EL (cell line): ENCODE data around the gene RNF44.
A peak's percentile ranks its signal among the peaks of the same experiment; 100 is the strongest.

Experiments
- DNase-seq: peaks from one replicate; pipeline ENCODE4 v3.0.0-alpha.2; 2016

Gene RNF44

DNA sequence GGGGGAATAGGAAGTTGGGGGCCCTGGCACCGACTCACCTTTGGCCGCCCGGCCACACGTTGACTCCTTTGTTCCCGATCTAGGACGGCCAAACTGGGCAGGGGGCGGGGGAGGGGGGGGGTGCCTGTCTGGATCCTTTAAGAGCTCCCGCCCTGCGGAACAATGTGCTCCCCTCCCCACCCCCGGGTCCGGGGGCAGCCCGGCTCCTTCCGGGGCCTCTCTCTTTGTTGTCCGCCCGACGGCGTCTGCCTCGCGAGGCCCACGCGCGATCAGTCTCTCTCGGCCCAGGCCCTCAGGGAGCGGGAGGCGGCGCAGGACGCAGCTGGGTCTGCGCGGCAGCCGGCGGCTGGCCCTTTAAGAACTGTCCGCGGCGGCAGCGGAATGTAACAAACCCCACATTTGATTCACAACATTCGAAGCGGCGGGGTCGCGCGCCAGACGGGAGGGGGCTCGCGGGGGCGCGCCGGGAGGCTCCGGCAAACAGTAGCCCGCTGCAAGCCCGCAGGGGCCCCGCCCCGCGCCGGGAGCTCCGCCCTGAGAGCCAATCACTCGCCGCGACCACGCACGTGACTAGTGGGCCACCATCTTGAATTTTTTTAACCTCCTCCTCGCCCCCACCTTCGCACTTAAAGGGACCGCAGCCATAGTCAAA lies at the start of gene RNF44:
Gene RNF44 (minus strand): TSS at position 501 of the 652 bp plus-strand sequence. CDS start 4,930 bp downstream, outside the sequence.
- DNase-seq = peak; percentile 98

DNA sequence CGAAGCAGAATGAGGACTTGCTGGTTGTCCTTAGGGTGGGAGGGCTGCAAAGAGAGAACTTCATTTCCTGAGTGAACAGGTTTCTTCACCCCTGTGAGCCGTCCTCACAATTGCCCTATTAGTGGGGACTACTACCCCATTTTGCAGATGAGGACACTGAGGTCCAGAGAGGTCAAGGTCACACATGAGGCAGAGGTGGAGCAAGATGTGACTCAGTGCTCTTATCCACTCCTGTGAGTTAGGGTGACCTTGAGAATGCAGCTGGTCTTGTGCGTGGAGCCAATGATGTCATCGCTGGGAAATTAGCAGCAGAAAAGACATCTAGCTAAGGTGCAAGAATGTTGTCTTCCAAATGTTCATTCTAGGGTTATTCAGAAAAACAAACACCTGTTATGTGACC lies 45.9 kb upstream of the RNF44 start:
- no peak for DNase-seq

DNA sequence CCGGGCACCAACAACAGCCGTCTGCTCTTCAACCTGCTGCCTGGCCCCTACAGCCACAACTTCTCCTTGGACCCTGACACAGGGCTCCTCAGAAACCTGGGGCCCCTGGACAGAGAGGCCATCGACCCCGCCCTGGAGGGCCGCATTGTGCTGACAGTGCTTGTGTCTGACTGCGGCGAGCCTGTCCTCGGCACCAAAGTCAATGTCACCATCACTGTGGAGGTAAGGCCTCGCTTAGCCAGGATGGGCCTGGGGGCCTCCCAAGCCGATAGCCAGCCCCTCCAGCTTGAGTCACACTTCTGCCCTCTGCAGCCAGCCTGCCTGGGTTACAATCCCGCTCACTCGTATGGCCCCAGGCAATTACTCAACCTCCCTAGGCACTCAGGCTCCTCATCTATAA lies 44.2 kb upstream of the RNF44 start:
- no peak for DNase-seq

DNA sequence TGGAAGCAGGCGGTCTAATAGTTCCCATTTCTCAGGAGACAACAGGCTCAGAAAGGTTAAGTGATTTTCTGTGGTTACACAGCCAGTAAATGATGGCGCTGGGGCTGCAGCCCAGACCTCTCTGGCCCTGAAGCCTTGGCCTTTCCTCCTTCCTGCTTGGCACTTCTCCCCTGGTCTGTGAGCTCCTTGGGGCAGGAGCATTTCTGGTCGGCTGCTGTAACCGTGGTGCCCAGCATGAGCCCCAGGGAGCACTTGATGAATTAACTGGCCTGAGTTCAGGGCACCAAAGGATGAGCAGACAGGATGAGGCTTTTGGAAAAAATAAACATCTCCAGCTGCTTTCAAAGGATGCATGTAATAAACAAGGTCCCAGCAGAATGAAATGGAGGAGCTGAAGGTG lies 42.1 kb upstream of the RNF44 start:
- no peak for DNase-seq

DNA sequence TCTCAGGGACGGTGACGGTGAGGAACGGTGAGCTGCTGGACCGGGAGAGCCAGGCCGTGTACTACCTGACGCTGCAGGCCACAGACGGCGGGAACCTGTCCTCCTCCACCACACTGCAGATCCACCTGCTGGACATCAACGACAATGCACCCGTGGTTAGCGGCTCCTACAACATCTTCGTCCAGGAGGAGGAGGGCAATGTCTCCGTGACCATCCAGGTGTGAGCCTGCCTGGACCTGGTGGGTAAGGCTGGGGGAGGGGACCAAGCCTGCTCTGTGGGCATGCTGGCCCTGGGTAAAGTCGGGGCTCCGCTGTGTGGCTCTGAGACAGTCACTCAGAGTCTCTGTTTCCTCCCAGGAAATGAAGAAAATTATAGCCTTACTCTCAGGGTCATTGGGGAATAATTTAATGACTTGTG lies 41.2 kb upstream of the RNF44 start:
- DNase-seq = peak; percentile 40

DNA sequence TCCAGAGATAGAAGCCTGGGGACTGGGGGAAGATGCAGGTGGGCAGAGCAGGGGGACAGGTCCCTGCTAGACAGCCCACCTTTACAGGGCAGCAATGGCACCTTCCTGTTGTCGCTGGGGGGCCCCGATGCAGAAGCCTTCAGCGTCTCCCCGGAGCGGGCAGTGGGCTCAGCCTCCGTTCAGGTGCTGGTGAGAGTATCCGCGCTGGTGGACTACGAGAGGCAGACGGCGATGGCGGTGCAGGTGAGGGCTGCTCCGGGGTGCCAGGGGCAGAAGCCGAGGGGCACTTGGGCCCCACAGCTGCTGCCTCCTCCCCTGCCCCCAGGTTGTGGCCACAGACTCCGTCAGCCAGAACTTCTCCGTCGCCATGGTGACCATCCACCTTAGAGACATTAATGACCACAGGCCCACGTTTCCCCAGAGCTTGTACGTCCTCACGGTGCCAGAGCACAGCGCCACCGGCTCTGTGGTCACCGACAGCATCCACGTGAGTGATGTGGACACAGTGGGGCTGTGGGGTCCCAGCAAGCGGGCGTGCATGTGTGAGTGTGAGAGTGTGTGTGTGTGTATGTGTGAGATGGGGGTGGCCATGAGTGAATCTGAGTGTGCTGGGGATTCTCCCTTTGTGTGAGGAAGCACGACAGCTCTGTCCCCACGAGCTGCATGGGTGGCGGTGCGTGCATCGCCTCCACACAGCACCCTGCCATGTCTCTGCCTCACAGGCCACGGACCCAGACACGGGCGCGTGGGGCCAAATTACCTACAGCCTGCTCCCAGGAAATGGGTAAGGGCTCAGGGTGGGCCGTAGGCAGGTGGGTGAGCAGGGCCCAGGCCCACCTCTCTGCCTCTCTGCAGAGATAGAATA lies 40.3 kb upstream of the RNF44 start:
- DNase-seq = no peak

DNA sequence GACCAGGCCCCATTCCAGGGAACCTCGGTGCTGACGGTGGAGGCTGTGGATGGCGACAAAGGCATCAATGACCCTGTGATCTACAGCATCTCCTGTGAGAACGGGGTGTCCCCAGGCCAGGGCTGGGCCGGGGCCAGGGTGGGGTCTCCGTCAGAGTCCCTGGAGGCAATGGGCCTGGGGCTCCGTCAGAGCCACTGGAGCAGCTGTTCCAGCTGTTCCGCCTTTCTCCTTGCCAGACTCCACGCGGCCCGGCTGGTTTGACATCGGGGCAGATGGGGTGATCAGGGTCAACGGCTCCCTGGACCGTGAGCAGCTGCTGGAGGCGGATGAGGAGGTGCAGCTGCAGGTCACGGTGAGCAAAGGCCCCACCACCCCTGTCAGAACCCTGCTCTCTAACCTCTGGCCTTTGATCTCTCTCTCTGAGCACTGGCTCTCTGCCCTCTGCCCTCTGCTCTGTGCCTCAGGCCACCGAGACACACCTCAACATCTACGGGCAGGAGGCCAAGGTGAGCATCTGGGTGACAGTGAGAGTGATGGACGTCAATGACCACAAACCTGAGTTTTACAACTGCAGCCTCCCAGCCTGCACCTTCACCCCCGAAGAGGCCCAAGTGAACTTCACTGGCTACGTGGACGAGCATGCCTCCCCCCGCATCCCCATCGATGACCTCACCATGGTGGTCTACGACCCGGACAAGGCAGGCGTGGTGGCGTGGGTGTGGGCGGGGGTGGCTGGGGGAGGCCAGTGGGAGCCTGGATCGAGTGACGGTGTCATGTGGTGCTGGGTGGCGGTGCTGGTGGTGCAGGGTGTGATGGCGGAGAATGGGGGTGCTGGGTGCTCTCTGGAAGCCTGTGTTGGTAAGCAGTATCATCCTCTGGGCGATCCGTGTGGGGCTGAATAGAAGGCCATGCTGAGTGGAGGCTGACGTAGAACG lies 38.6 kb upstream of the RNF44 start:
- DNase-seq = no peak

DNA sequence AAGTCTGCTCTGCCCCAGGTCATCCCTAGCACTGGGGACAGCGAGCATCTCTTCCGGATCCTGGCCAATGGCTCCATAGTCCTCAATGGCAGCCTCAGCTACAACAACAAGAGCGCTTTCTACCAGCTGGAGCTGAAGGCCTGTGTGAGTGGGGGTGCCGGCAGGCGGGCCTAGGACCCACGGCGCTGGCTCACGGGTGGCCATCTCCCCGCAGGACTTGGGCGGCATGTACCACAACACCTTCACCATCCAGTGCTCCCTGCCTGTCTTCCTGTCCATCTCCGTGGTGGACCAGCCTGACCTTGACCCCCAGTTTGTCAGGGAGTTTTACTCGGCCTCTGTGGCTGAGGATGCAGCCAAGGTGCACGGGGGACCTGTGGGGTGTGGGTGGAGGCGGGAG lies 37.9 kb upstream of the RNF44 start:
- no peak for DNase-seq

DNA sequence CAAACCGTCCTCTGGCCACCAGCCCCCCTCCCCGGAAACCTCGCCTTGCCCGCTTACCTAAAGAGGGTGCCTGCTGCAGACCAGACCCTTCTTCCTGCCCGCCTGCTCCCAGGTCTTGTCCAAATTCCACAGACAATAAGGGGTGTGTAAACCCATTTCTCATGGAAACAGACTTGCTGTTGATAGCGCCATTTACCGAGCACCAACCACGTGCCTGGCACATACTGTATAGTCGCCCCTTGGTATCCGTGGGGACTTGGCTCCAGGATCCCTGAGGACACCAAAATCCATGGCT lies 37.0 kb upstream of the RNF44 start:
- DNase-seq = no peak

DNA sequence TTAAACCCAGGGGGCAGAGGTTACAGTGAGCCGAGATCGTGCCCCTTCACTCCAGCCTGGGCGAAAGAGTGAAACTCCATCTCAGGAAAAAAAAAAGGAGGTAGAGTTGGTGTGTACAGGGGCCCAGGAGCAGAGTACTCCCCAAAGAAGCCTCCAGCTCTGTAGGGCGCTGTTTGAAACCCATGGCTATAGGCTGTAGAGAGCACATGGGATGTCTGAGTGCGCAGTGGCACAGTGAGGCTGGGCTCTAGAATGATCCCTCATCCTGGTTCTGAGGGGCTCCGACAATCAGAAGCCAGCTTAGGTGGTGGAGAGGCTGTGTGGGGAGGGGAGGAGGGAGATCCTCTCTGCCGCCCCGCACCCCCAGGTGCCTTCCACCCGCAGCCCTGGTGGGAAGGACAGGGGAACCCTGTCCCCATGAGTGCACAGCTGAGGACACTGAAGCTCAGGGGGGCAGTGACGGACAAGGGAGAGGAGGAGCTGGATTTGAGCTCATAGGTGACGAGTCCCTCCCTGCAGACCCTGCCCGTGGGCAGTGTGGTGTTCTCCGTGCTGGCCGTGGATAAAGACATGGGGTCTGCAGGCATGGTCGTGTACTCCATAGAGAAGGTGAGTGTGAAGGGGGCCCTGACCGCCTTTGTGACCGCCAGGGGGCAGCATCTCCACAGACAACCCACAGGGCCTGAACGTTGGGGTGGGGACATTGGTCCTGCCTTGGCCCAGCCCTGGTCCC lies 36.5 kb upstream of the RNF44 start:
- peak; percentile 55 for DNase-seq

DNA sequence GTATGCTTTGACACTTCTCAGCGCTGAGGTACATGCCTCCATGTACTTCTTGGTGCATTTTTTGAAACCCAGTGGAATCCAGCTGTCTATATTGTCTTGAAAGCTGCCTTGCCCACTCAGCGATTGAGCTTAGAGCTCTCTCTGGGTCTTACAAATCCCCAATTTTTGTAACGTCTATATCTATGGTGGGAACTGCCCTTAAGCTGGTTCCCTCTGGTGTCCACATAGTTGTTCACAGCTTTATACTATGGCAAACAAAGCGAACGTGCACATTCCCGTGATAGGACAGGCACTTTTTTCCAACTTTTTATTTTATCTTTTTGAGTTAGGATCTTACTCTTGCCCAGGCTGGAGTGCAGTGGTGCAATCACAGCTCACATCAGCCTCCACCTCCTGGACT lies 32.8 kb upstream of the RNF44 start:
- no peak for DNase-seq

DNA sequence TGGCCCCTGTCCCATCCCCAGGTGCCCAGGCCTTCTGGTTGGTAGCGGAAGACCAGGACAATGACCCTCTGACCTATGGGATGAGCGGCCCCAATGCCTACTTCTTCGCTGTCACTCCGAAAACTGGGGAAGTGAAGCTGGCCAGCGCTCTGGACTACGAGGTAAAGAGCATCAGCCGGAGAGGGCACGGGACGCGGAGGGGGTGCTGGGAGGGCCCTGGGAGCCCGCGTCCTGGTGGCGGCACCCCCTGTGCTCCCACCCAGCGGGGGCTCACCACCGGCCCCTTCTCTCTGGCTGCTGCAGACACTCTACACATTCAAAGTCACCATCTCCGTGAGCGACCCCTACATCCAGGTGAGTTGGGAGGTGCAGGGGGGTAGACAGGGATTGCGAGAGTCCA lies 31.5 kb upstream of the RNF44 start:
- DNase-seq = no peak

DNA sequence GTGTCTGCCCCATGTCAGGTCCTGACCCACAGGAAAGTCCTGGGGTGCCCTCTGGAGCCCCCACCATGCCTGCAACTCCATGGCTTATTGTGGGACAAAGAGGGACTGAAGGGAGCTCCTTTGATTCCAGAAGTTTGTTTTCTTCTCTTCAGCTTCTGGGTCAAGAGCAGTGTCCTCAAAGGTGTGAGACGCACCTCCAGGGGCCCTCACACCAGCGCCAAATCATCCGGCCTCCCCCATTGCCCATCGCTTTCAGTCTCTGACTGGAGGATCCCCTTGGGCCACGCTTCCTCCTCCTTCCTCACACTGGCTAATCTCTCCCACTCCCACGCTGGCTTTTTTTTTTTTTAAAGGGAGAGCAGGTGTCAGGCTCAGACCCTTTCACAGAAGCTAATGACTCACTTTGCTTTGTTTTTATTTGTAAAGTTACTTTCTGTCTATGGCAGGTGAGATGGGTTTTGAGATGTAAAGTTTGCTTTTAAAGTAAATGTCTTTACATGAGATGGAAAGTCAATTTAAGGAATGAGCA lies 28.6 kb upstream of the RNF44 start:
- no peak for DNase-seq

DNA sequence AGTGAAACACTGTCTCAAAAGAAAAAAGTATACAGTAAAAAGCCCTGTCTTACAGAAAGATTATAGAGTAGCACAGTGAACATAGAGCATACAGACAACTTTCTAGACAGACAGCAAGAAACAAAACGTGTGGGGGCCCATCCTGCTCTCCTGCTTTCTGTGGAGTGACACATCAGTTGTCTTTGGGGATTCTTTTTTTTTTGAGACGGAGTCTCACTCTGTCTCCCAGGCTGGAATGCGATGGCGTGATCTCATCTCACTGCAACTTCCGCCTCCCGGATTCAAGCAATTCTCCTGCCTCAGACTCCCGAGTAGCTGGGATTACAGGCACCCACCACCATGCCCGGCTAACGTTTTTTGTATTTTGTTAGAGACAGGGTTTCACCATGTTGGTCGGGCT lies 26.8 kb upstream of the RNF44 start:
- DNase-seq = no peak

DNA sequence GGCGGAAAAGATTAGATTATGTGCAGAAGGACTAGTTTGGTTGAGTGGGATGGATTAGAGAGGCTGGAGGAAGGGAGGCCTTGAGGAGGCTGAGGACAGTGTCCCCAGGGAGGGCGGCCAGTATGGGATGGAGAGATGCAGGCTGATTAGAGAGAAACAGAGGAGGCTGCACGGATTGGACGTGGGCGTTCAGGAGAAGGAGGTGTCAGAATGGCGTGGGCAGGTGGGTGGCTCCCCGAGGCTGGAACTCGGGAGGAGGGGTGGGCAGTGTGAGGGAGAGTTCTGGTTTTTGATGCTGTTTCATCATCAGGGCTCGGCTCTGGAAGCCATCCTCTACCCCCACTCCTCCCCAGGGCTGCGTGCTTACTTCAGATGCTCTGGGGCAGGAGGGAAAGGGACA lies 25.0 kb upstream of the RNF44 start:
- no peak for DNase-seq

DNA sequence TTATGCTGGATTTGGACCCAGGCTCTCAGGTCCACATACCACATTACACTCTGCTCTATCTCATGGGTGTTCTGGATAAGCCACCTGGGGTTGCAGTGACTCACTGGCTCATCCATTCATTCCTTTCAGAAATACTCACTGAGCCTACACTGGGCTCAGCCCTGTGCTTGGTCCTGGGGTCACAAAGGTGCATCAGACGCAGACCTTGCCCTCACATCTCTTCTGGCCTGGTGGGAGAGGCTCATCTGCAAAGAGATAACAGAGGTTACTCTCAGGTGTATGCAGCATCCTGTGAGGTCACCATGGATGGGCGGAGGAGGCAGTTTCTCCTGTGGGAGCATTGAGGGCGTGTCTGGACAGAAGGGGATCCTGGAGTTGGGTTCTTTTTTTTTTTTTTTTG lies 24.1 kb upstream of the RNF44 start:
- no peak for DNase-seq

DNA sequence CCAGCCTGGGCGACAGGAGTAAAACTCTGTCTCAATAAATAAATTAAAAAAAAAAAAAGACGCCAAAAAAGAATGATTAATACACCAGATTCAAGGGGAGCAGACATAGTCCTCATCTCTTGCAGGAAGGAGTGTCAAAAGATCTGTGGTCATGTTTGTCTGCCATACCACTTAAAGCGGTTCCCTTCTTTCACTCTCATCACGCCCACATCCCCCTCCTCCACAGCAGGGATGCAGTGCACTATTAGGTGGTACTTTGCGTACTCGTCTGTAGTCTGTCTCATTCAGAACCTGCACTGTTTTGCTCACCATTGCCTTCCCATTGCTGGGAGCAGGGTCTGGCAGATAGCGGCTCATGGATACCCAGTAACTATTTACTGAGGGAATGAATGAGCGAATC lies 23.2 kb upstream of the RNF44 start:
- no peak for DNase-seq

DNA sequence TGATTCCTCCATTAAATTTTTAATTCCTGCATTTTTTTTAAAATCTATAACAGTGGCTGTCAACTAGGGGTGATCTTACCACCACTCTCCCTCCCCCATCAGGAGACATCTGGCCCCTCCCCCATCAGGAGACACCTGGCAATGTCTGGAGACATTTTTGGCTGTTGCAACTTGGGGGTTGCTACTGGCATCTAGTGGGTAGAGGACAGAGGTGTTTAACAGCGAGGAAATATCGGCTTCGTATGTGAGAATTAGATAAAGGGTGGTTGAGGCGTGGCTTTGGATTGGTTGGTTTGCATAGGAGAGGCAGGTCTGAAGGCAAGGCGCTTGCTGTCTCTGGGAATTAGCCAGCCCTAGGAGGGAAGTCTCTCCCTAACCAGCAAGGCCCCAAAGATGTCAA lies 22.5 kb upstream of the RNF44 start:
- no peak for DNase-seq

DNA sequence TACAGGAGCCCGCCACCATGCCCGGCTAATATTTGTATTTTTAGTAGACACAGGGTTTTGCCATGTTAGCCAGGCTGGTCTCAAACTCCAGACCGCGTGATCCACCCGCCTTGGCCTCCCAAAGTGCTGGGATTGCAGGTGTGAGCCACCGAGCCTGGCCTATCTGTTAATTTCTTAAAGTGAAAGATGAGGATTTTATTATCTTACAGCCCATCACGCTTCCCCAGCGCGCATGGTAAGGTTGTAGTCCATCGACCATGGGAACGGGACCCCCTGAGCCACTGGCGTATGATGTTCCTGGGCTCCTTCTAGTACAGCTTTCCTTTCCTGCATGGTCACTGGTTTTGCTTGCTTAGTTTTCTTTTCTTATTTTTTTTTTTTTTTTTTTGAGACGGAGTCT lies 20.6 kb upstream of the RNF44 start:
- no peak for DNase-seq

DNA sequence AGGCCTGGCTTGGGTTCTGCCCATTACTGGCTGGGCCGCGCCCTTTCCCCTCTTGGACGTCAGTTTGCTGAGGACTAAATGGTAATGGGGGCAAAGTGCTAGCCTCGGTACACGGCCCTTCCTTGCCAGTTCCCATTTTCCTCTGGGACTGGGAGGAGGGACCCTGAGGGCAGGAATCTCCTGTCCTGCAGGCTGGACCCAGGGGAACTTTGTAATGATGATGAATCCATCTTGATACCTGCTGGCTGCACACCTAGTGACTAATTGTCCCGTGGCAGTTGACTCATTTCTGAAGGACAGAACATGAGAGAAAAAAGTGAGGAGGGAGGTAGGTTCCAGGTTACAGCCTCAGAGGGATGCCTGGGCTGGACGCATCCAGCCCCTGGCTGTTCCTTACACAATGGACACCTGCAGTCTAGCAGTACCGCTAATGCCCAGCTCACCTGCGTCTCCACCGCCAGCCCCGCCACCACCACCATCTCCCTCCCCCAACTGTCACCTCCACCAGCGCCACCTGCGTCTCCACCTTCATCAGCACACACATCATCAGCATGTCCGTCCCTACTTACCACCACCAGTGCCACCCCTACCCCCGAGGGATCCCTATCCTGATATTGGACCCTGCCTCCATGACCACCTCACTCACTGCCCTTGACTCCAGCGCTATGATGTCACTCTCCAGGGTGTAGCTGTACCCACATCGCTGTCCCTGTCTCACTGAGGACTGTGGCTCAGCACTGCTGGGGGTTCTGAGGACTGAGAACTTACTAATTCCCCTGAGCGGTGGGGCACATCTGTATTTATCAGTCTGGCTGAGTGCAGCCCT lies 16.3 kb upstream of the RNF44 start:
- DNase-seq = no peak

DNA sequence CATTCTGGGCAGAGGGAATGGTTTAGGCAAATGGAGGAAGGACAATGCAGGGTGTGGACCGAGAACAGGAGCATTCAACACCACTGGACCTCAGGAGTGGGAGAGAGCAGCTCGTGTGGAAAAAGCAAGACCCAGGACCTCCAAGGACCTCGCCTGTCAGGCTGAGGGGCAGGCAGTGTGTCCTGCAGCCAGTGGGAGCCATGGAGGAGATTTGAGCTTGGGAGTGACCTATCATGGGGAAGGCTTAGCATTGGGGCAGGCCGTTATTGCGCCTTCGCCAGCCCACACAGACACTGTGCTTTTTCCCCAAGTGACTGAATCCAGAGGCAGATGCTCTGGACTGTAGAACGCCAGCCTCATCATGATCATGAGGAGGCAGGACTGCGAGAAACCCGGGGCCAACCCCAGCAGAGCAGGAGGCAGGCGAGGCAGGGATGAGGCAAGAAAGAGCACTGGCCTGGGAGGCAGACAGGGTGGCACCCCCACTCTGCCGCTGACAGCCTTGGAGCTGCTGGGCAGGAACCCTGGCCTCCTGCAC lies 15.2 kb upstream of the RNF44 start:
- no peak for DNase-seq
